Sigmoid colon (tissue), 7 donors: ENCODE measurements around the gene PIK3CD. TPM values are rescaled to one million over a fixed set of nuclear protein-coding genes. Genes with fewer than 3 reads are reported as not detected.
A peak's percentile ranks its signal among the peaks of the same experiment; 100 is the strongest.

Source experiments
- DNase-seq: peaks from one replicate; pipeline ENCODE4 v3.0.0-alpha.2; 2019
- H3K27ac ChIP-seq, 4 donors: fragments of 200-600 bp; sonication (generic); one replicate each; pipeline ENCODE4 v1.5.1; 2016 to 2019; ENCODE audit warnings: mild to moderate bottlenecking in 1 of 4
- H3K27me3 ChIP-seq, 3 donors: fragments of 200-600 bp; sonication (generic); one replicate each; pipeline ENCODE4 v1.5.1; 2019; ENCODE audit warnings: mild to moderate bottlenecking in 1 of 3
- H3K36me3 ChIP-seq, 4 donors: fragments of 200-600 bp; sonication (generic); one replicate each; pipeline ENCODE4 v1.5.1; 2016 to 2019
- H3K4me1 ChIP-seq, 4 donors: fragments of 200-600 bp; sonication (generic); one replicate each; pipeline ENCODE4 v1.5.1; 2017 to 2019
- H3K4me3 ChIP-seq, 4 donors: fragments of 200-600 bp; sonication (generic); one replicate each; pipeline ENCODE4 v1.5.1; 2017 to 2019; ENCODE audit warnings: mild to moderate bottlenecking in 2 of 4, moderate library complexity in 1 of 4
- H3K9me3 ChIP-seq, 4 donors: fragments of 200-600 bp in 3 of 4; sonication (generic) in 3 of 4; one replicate each; pipeline versions ENCODE4 v1.5.1 to v1.6.1; 2013 to 2019
- EP300 ChIP-seq, 4 donors: sonication (generic); formaldehyde crosslinking; IDR thresholded peaks; one replicate each; pipeline ENCODE4 v1.6.1; 2017; ENCODE audit warnings: antibody characterized with exemption in 4 of 4
- POLR2A ChIP-seq, 2 donors: fragments of 450-650 bp; IDR thresholded peaks; one replicate each; pipeline ENCODE4 v1.6.1; 2016; ENCODE audit warnings: antibody characterized with exemption in 2 of 2, mild to moderate bottlenecking in 2 of 2, moderate library complexity in 2 of 2
- POLR2AphosphoS5 ChIP-seq, 4 donors: sonication (generic); formaldehyde crosslinking; IDR thresholded peaks; one replicate each; pipeline ENCODE4 v1.6.1; 2017; ENCODE audit warnings: antibody characterized with exemption in 4 of 4
- WGBS, 2 donors: extraction: QIAGEN DNeasy Blood & Tissue Kit; methylation state at CpG; one replicate each; pipeline ENCODE4 v1.1.7; 2013; 5-methylcytosine and 5-hydroxymethylcytosine counted together
- intact Hi-C: fragments of 100-400 bp; cut with DNase I; formaldehyde crosslinking; loops from one replicate; pipeline ENCODE4 v1.15.1; 2023
- polyA plus RNA-seq, 3 donors: library from polyadenylated mRNA; stranded (reverse); fragments of 200-250 nt; gene quantifications; one replicate each; pipeline ENCODE4 v1.2.3, GENCODE V29; 2013
- total RNA-seq, 4 donors: library from RNA; depleted of rRNA; stranded (reverse); fragments of >200 nt; gene quantifications; one replicate each; pipeline ENCODE4 v1.1.0, GENCODE V29; 2016
- TF ChIP-seq, protein P1 (sequence below), 4 experiments: fragments of 450-650 bp in 3 of 4; fragments of 200-600 bp in 1 of 4; IDR thresholded peaks; one replicate each; pipeline ENCODE4 v1.5.1; 2016 to 2019; ENCODE audit warnings: antibody characterized with exemption in 4 of 4, mild to moderate bottlenecking in 3 of 4, moderate library complexity in 2 of 4
- donor health status: healthy with polysubstance abuse.
- donor health status: Bipolar disorder and iron deficiency.
- donor health status: healthy.

PIK3CD gene
- total and polyA plus RNA-seq, 7 donors = 1.2 to 23.1 (median 8.7) TPM

DNA sequence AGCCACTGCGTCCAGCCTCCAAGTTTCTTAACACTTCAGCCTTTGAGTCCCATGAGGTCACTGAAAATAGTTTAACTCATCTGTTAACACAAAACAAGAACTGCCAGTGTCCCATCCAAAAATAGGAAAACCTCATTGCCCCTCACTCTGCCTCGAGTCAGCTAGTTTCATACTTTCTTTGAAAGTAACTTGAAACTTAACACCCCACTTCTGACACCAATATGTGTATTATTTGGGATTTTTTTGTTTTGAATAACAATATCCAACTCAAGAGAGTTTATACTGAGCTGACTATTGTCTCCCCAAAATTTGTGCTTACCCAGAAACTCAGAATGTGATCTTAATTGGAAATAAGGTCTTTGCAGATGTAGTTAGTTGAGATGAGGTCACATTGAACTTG is 16.9 kb upstream of the PIK3CD start:
- TF ChIP-seq POLR2AphosphoS5 (IDR thresholded peaks at IDR 0.05) (no peak), EP300 (IDR thresholded peaks at IDR 0.05) (no peak), POLR2A (IDR thresholded peaks at IDR 0.05) (no peak)
- TF ChIP-seq, protein P1, sequence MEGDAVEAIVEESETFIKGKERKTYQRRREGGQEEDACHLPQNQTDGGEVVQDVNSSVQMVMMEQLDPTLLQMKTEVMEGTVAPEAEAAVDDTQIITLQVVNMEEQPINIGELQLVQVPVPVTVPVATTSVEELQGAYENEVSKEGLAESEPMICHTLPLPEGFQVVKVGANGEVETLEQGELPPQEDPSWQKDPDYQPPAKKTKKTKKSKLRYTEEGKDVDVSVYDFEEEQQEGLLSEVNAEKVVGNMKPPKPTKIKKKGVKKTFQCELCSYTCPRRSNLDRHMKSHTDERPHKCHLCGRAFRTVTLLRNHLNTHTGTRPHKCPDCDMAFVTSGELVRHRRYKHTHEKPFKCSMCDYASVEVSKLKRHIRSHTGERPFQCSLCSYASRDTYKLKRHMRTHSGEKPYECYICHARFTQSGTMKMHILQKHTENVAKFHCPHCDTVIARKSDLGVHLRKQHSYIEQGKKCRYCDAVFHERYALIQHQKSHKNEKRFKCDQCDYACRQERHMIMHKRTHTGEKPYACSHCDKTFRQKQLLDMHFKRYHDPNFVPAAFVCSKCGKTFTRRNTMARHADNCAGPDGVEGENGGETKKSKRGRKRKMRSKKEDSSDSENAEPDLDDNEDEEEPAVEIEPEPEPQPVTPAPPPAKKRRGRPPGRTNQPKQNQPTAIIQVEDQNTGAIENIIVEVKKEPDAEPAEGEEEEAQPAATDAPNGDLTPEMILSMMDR (IDR thresholded peaks at IDR 0.05) = no peak
- Histone ChIP-seq H3K4me3 (no peak overlapping the region), H3K9me3 (no peaks in the 10 kb centered on the region), H3K27me3 (no peaks in the 10 kb centered on the region), H3K4me1 (no peaks in the 10 kb centered on the region), H3K36me3 (no peaks in the 10 kb centered on the region), H3K27ac (no peak overlapping the region)
- WGBS, 2 donors = 75 to 86% methylated on average over 2 of the region's 2 CpGs
- intact Hi-C loops = no loop called here
- no peak for DNase-seq

DNA sequence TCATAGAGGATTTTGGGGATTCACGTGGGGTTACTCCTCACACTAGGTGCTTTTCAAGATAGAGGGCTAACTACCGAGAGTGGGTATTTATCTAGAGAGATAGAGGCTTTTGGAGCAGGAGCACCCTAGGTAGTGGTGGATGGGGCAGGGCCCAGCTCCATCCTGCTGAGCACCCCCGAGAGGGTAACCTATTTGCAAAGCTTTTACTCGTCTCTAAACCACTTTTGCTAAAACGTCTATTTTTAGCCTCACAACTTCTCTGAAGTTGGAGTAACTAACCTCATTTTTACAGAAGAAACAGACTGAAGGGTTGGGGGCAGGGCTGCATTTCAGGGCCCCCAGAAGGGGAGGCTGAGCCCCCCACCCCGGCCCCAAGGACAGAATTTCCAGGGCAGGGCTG is 12.3 kb upstream of the PIK3CD start:
- no peaks in the 10 kb centered on the region for H3K36me3 ChIP-seq
- H3K4me3 ChIP-seq = no peak overlapping the region
- DNase-seq = no peak
- no peak overlapping the region for H3K27ac ChIP-seq
- WGBS, 2 donors = 49 to 63% methylated on average over 6 of the region's 6 CpGs
- TF ChIP-seq, protein P1 (IDR thresholded peaks at IDR 0.05) = no peak
- no peak for TF ChIP-seq EP300 (IDR thresholded peaks at IDR 0.05)
- no peaks in the 10 kb centered on the region for H3K9me3 ChIP-seq
- no peaks in the 10 kb centered on the region for H3K27me3 ChIP-seq
- intact Hi-C loops = no loop called here
- no peaks in the 10 kb centered on the region for H3K4me1 ChIP-seq

DNA sequence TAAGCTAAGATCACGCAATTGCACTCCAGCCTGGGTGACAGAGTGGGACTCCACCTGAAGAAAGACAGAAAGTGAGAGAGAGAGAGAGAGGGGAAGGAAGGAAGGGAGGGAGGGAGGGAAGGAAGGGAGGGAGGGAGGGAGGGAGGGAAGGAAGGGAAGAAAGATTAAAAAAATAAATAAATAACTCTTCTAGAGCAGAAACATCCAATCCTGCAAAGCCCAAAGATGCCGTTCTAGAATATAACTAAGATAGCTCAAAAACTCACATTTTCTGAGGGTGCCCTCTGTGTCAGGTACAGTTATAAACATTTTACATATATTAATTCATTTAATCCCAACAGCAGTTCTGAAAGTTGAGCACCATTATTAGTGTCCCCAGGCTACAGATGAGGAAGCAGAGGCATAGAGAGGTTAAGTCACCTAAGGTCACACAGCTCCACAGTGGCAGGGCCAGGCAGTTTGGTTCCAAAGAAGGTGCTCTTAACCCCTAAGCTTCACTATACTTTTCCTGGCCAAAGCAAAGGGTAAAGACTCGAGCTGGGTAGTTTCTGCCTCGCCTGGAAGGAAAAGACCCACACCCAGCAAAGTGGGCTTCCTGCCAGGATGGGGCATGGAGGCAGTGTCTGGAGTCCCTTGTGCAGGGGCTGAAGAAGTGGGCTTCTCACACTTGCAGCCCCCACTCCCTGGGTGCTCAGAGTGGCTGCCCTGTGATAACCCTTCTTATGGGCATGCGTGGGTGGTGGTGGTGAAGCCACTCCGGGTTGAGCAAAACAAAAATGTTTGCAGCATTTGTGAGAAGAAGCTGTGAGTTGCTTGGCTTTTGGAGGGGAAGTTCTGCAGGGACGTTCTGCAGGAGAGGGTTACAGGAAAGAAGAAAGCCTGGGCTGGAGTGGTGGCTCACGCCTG is 7.9 kb upstream of the PIK3CD start:
- WGBS, 2 donors = 49 to 70% methylated on average over 8 of the region's 8 CpGs
- TF ChIP-seq, protein P1 (IDR thresholded peaks at IDR 0.05) = no peak
- TF ChIP-seq POLR2A (IDR thresholded peaks at IDR 0.05) (no peak), POLR2AphosphoS5 (IDR thresholded peaks at IDR 0.05) (no peak), EP300 (IDR thresholded peaks at IDR 0.05) (no peak)
- Histone ChIP-seq H3K27ac (peak overlapping the region in 1 of 4 donors; percentile 14), H3K9me3 (no peaks in the 10 kb centered on the region), H3K4me3 (no peak overlapping the region), H3K36me3 (no peaks in the 10 kb centered on the region), H3K27me3 (no peaks in the 10 kb centered on the region), H3K4me1 (no peaks in the 10 kb centered on the region)
- intact Hi-C loops = no loop called here
- DNase-seq = no peak

DNA sequence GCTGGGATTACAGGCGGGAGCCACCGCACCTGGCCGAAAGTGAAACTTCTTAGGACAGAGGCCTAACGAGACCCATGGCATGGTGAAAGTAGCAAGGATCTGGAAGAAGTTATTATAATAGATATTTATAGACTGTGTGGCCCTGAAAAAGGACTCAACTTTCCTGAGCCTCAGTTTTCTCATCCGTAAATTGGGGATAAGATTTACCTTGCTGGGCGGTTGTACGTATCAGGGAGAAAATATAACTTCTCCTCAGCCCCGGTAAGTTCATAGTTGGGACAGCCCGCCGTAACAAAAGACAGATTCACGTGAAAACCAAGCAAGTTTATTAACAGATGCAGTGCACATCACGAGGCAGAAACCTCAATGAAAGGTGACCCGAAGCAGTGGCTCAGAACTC is 5.5 kb upstream of the PIK3CD start:
- no peaks in the 10 kb centered on the region for H3K36me3 ChIP-seq
- whole genome bisulfite sequencing, 2 donors = 93% methylated on average over 13 of the region's 13 CpGs
- H3K4me3 ChIP-seq = no peak overlapping the region
- no peaks in the 10 kb centered on the region for H3K9me3 ChIP-seq
- H3K4me1 ChIP-seq = peaks cover 0 to under 1% (median 0%) of the 10 kb centered on the region in 4 donors
- DNase-seq = no peak
- no peak for TF ChIP-seq POLR2AphosphoS5 (IDR thresholded peaks at IDR 0.05)
- no peak for TF ChIP-seq POLR2A (IDR thresholded peaks at IDR 0.05)
- TF ChIP-seq, protein P1 (IDR thresholded peaks at IDR 0.05) = no peak
- TF ChIP-seq EP300 (IDR thresholded peaks at IDR 0.05) = no peak
- intact Hi-C loops = no loop called here
- peaks cover 0 to 20% (median 8%) of the 10 kb centered on the region in 3 donors for H3K27me3 ChIP-seq
- no peak overlapping the region for H3K27ac ChIP-seq
